COLO829 (cell line): ENCODE measurements around the gene ABT1.

Experiments used
- DNase-seq: peaks from one replicate; pipeline ENCODE4 v3.0.0; 2012; ENCODE audit warnings: low spot score

ABT1 gene

GRCh38 chr6:26575494-26575939 lies 21.2 kb upstream of the ABT1 start:
- peak; percentile 68 for DNase-seq

- DNase-seq: no peak
Observed at GRCh38 chr6:26576407-26576843, 20.3 kb upstream of the ABT1 start.

GRCh38 chr6:26576929-26577719 lies 19.6 kb upstream of the ABT1 start:
- peak; percentile 88 for DNase-seq

- DNase-seq: no peak
Observed at GRCh38 chr6:26577720-26578072, 19.1 kb upstream of the ABT1 start.

- DNase-seq: no peak
Observed at GRCh38 chr6:26578279-26578678, 18.5 kb upstream of the ABT1 start.

- DNase-seq: no peak
Observed at GRCh38 chr6:26578741-26579140, 18.0 kb upstream of the ABT1 start.

GRCh38 chr6:26581164-26581915 lies 15.4 kb upstream of the ABT1 start:
- DNase-seq: no peak

- no peak for DNase-seq
Observed at GRCh38 chr6:26588965-26589364, 7.8 kb upstream of the ABT1 start.

GRCh38 chr6:26592649-26593048 lies 4.1 kb upstream of the ABT1 start:
- DNase-seq: no peak

- no peak for DNase-seq
Observed at GRCh38 chr6:26593278-26594130, 3.2 kb upstream of the ABT1 start.

- DNase-seq: no peak
Observed at GRCh38 chr6:26594131-26594498, 2.6 kb upstream of the ABT1 start.

GRCh38 chr6:26594730-26595632 lies 1.8 kb upstream of the ABT1 start:
- peak; percentile 89 for DNase-seq

GRCh38 chr6:26595669-26596269 lies 984 bp upstream of the ABT1 start:
- DNase-seq: peak; percentile 82

- no peak for DNase-seq
Observed at GRCh38 chr6:26597389-26597766, 625 bp downstream of the ABT1 start.

GRCh38 chr6:26597821-26598220 lies 1.1 kb downstream of the ABT1 start:
- DNase-seq: no peak

GRCh38 chr6:26598267-26598666 lies 1.5 kb downstream of the ABT1 start:
- no peak for DNase-seq

- DNase-seq: no peak
Observed at GRCh38 chr6:26599134-26599533, 2.4 kb downstream of the ABT1 start.

- DNase-seq: no peak
Observed at GRCh38 chr6:26599591-26599990, 2.8 kb downstream of the ABT1 start.

GRCh38 chr6:26600759-26601158 lies 4.0 kb downstream of the ABT1 start:
- DNase-seq: no peak

GRCh38 chr6:26602262-26602661 lies 5.5 kb downstream of the ABT1 start:
- no peak for DNase-seq

GRCh38 chr6:26604026-26604425 lies 7.3 kb downstream of the ABT1 start:
- no peak for DNase-seq
